Suppressor macrophage treated with lipopolysaccharide for 4 hours (primary cell): ENCODE data around the gene IL1R2.
"Not testable (repeated sequence)": the region's sequence is repeated elsewhere in the genome, so short reads cannot be mapped to it uniquely, and the experiment has no call there.

ENCODE experiments used
- DNase-seq: peaks from one replicate; pipeline ENCODE4 v3.0.0-alpha.2; 2020

IL1R2 gene

DNA sequence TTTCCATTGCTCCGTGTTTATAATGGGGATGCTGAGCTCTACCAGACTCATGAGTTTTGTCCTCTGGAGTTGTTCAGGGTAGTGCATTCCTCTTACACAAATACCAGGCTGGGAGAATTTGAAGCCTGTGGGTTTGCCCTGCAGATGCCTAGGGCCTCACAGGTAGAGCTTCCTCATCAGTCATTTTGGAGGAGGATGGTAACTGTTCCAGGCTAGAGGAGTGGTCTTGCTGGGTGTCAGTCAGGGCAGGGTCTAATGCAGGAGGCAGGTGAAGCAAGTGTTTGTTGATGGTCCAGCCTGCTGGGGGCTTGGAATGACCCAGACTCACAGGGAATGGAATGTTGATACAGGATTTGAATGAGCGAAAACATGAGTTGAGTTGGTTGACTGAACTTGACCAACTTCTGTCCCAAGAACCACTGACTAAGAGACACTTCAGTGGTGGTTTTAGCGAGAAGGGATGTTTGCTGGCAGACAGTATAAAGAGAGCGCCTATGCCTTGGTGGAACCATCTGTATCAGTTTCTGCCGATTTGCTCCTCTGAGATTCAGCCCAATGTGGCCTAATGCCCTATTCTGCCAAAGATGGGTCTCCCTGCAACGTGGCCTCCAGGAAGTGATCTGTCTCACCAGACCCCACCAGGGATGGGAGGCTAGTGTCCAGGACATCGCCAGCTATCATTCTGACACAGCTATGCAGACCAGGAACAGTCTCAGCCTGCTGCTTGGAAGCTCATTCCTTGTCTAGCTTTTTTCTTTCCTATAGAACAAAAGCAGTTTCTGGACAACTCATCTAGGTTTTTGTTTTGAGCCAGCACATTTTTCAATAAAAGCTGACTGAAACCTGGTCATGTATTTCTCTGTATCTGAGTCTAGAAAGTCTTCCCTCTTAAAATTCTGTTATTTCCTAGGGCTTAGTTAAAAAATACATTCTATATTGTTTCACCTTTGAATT lies 9.3 kb downstream of the IL1R2 start:
- no peak for DNase-seq

DNA sequence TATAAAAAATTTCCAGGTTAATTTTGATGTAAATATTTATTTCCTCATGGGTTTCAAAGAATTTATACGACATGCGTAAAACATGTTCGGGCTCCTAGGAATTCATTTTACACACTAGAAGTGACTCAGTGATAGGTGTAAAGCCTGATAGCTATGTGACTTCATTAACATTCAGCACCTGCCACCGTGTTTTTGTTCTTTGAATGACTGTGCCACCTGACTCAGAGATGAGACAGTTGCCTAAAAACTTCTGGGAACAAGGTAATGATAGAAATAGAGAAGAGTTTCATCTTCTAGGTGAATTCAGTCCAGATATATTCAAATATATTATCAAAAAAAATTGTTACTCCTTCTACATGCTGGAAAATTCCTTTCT lies 10.0 kb downstream of the IL1R2 start:
- no peak for DNase-seq

DNA sequence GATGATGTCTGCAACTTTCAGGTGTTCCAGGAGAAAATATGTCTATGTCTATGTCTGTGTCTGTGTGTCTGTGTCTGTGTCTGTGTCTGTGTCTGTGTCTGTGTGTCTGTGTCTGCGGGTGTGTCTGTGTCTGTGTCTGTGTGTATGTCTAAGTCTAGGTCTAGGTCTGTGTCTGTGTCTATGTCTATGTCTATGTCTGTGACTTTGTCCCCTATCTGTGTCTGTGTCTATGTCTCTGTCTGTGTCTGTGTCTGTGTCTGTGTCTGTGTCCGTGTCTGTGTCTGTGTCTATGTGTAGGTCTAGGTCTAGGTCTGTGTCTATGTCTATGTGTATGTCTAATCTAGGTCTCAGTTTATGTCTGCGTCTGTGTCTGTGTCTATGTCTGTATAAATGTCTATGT lies 10.5 kb downstream of the IL1R2 start:
- DNase-seq, result no peak

DNA sequence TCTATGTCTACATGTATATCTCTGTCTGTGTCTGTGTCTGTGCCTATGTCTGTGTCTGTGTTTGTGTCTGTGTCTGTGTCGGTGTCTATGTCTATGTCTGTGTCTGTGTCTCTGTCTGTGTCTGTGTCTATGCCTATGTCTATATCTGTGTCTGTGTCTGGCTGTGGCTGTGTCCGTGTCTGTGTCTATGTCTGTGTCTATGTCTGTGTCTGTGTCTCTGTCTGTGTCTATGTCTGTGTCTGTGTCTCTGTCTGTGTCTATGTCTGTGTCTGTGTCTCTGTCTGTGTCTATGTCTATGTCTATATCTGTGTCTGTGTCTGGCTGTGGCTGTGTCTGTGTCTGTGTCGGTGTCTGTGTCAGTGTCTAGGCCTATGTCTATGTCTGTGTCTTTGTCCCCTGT lies 11.1 kb downstream of the IL1R2 start:
- not testable (repeated sequence) for DNase-seq

DNA sequence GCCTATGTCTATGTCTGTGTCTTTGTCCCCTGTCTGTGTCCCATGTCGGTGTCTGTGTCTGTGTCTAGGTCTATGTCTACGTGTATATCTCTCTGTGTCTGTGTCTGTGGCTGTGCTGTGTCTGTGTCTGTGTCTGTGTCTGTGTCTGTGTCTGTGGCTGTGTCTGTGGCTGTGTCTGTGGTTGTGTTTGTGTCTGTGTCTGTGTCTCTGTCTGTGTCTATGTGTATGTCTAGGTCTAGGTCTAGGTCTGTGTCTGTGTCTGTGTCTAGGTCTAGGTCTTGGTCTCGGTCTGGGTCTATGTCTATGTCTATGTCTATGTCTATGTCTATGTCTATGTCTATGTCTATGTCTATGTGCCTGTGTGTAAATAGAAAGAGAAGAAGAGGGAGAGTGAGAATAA lies 11.9 kb downstream of the IL1R2 start:
- DNase-seq, result no peak

DNA sequence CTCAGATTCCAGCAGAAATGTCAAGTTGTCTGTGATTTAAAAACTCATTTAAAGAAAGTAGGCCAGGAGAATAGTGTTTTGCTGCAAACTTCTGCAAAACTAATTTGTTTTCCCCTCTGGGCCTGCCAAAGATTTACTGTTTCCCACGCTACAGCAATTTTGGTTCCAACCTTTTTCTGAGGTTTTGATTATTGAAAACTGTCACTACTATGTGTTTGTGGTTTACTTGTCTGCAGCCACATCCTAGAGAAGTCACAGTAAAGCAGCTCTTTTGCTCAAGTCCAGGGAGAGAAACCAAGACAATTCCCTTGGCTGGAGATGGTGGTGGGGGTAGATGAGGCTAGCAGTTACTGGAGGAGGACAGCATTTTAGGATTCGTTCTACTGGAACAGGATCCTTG lies 12.8 kb downstream of the IL1R2 start:
- DNase-seq, result no peak

DNA sequence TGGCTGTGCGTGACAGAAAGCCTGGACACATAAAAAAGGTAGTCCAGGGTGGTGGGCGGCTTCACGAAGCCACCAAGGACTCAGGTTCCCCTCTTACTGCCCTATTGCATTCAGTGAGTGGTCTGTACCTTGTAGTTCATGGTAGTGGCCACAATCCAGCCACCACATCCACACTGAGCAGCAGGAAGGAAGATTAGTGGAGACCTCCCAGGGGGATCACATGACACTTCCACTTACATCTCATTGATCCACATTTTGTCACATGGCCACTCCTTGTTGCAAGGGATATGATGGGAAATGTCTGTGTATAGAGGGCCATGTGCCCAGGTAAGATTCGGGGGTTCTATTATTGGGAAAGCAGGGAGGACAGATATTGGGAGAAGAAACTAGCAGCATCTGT lies 13.7 kb downstream of the IL1R2 start:
- no peak for DNase-seq

DNA sequence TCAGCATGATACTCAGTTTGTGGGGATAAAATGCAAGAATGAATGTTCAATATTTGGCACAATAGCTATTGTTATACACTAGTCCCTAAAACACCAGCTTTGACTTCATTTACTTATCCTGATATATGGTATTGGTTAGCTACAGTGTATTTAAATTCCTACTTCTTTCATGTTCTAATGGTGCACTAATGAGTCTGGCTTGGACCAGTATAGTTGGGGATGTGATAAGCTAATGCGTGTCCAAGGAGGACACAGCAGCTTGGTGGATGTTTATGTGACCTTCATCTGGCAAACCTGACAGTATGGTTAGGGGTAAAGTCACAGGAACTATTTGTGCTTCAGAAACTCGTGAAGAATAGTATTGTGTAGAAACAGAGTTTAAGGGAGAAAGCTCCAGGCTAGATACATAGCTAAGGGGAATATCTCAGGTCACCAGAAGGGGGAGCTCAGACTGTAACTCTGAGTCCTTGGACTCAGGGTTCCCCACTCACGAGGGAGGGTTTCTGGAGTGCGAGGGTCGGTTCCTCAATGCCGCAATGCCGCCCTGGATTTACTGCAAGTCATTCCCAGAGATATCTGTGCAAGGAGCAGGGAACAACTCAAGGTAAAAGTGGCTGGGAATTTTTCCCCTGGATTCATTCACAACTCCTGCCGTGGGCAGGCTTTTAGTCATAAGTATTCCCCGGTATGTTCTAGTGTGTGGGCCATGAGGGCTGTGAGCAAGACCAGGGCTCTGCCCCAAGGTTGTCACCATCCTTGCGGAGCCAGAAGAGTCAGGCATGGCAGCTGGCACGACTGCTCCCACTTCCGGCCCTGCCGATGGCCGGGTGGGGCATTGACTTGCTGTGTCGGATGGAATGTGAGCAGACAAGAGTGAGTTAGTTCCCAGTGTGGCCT lies 14.5 kb downstream of the IL1R2 start:
- peak; percentile 74 for DNase-seq

DNA sequence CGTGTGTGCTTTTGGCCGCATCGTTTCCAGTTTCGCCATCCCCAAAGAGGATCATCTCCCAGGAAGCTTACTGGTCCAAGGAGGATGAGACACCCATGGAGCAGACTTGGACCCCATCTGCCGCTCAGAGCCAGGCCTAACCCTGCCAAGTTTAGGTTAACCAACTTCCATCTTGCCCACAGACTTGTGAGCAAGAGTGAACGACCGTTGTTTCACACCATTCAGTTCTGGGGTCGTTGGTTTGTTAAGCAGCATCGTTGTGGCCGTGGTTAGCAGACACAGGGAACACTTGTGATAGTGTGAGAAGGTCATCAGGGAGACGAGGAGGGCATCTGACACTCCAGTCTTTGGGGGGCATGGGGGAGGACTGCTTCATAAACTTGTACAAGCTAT lies 15.1 kb downstream of the IL1R2 start:
- DNase-seq, result no peak

DNA sequence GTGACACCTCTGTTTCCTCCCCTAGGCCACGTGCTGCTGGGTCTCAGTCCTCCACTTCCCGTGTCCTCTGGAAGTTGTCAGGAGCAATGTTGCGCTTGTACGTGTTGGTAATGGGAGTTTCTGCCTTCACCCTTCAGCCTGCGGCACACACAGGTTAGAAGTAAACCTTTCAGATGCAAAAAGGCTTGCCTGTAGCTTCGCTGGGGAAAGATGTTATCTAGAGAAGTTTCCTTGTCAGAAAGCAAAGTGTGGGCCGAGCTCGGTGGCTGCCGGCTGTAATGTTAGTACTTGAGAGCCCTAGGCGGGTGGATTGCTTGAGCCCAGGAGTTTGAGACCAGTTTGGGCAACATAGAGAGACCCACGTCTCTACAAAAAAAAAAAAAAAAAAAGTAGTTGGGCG lies 16.7 kb downstream of the IL1R2 start:
- no peak for DNase-seq

DNA sequence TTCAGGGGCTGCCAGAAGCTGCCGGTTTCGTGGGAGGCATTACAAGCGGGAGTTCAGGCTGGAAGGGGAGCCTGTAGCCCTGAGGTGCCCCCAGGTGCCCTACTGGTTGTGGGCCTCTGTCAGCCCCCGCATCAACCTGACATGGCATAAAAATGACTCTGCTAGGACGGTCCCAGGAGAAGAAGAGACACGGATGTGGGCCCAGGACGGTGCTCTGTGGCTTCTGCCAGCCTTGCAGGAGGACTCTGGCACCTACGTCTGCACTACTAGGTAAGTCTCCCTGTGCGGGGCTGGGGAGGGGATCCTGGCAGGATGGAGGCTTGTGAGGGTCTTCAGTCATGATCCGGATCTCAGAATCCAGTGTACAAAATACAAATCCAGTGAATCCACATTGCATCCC lies 17.8 kb downstream of the IL1R2 start:
- DNase-seq, result no peak

DNA sequence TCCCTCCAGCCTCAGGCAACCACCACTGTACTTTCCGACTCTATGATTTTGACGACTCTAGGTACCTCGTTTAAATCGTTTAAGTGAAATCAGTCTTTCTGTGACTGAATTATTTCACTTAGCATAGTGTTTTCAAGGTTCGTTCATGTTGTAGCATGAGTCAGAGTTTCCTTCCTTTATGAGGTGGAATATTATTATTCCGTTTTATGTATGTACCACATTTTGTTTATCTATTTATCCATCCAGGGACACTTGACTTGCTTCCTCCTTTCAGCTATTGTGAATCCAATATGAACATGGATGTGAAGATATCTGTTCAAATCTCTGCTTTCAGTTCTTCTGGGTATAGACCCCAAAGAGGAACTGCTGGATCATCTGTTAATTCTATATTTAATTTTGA lies 19.1 kb downstream of the IL1R2 start:
- DNase-seq, result peak; percentile 71

DNA sequence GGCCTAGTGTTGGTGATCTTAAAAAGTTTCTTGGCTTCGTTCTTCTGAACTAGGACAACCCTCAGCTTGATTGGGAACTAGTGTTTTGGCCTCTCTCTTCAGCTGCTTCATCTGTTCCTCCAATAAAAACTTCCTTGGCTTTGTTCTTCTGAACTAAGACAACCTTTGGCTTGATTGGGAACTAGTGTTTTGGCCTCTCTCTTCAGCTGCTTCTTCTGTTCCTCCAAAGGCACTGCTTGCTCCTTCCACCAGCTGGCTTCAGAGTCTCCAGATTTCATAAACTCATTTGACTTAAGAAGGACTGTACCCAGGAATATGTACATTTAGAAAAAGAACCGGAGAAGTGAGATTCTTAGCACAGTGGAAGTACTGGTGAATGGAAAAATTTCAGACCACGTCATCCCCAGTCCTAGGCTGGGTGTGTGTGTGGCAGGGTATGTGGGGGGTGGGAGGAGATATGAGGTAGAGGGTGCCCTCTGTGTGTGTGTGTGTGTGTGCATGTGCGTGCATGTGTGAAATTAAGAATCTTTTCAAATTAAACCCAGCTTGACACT lies 20.4 kb downstream of the IL1R2 start:
- no peak for DNase-seq

DNA sequence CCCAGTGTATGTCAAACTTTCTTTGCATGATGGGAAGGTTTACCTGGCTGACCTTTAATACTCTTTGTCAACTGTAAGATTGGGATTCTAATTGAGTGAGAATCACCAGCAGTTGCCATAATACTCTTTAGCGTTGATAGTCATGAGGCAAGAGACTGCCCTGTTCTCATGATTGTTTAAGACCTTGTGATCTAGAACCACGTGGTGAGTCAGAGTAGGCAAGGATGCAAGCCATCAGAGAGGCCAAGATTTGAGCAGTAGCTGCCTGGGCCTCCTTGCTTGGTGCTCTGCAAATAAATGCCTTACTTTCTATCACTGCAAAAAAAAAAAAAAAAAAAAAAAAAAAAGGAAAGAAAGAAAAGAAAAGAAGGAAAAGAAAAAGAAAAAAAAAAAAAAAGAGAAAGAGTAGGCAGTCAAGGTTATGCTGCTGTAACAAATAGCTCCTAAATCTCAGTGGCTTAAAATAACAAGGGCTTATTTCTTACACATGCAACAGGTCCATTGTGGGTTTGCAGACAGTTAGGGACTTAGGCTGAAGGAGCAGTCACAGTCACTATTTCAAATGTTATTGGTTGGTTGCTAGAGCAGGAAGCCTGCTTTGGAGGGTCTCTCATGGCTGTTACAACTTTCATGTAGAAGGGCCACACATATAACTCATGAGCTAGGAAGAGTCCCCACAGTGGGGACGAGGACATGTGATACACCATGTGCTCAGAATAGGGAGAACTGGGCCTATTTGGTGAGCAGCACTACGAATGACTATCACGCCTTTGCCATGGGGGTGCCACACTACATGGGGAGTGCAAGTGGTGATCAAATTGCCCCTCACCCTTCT lies 21.7 kb downstream of the IL1R2 start:
- peak; percentile 63 for DNase-seq

DNA sequence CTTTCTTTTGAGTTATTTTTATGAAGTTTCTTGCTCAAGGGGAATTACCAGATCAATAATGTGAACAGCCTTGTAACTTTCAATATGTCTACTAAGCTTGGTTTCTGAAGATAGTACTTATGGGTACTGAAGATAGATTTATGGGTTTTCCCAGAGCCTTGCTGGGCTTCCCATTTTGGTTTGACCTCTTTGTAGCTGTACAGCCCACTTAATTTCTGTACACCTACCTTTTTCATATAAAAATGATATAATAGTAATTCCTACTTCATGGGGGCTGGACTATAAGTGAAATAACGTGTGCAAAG lies 22.2 kb downstream of the IL1R2 start:
- DNase-seq, result no peak

DNA sequence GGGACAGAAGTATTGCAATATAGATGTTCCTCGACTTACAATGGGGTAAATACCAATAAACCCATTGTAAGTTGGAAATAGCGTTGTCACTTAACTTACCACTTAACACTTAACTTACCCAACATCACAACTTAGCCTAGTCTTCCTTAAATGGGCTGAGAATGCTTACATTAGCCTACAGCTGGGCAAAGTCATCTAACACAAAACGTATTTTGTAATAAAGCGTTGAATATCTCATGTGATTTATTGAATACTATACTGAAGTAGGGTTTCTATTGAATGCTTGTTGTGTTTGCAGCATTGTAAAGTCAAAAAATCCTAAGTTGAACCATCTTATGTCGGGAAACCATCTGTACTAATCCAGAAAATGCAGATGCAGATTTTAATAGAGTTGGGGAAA lies 23.6 kb downstream of the IL1R2 start:
- DNase-seq, result no peak

DNA sequence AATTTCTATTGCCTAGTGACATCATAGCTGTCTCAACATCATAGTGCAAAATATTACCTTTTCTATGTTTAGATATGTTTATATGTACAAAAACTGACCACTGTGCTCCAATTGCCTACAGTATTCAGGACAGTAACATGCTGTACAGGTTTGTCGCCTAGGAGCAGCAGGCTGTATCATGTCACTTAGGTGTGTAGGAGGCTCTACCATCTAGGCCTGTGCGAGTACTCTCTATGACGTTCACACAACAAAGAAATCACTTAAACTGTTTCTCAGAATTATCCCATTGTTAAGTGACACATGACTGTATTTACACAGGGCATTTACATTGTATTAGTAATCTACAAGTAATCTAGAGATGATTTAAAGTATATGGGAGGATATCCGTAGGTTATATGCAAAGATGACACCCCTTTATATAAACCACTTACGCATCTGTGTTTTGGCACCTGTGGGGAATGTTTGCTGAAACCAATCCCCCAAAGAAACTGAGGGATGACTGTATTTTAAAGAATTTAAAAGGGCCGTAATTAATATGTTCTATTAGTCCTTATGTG lies 24.7 kb downstream of the IL1R2 start:
- no peak for DNase-seq

DNA sequence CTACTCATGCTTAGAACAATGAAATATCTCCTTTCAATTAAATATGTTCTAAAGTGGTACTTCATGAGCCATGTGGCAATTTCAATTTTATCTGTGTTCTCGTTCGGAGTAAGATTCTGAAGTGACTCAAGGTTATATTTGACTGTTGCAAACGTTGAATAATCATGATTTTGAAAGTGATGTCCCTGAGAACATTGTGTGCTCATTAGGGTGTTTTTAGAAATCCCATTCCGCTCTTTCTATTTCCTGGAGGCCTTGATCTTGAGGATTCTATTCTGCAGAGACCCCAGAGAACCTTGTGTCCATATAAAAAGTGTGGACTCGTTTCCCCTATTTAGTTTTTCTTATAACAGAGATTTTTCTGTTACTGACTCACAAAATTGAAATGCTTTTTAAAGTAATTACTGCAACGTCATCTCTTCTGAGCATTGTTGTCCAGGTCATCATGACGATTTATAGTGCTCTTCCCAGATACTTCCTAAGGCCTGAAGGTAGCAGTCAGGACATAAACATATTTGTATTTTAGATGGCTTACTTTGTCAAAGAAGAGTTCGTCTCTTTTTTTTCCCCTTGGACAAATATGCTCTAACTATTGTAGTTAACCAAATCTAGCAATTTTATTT lies 27.2 kb downstream of the IL1R2 start:
- no peak for DNase-seq

DNA sequence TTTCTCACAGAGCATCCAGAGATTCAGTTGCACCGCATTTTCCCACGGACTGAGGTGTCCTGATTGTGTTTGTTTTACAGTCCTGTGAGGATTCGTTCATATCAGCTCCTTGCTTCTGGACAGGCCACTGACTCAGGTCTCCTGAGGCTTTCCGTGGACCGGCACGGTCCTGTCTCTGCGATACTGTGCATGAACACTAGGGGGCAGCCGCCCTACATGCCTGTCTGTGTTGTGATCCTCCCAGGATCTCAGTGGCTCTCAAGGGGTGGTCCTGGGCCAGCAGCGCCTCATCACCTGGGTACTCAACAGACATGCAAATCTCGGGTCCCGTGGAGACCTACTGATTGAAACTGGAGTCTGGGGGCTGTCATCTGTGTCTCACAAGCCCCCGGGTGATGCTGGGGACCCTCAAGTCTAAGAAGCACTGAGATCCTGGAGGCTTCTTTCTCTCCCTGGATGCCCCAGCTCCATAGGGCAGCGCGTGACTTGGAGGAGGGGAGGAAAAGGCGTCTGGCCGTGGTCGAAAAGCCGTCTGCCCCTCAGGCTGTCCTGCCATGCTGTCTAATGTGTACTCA lies 28.9 kb downstream of the IL1R2 start:
- DNase-seq, result peak; percentile 88

DNA sequence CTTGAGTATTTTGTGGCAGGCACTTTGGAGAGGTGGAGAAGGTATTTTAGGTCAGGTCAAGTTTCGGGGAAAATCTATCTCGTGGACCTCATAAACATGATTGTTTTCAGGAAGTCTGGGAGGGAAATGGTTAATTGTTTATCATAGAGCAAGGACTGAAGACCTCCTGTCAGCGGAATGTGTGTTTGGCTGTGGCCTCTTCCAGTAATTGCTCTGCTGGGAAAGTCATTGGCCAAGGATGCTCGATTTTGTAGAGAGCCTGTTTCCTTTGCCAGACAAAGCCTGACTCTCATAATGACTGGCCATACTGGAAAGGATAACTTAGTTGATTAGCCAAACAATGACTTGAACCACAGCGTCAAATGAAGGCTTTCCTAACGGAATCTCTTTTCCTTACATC lies 30.0 kb downstream of the IL1R2 start:
- DNase-seq, result no peak

DNA sequence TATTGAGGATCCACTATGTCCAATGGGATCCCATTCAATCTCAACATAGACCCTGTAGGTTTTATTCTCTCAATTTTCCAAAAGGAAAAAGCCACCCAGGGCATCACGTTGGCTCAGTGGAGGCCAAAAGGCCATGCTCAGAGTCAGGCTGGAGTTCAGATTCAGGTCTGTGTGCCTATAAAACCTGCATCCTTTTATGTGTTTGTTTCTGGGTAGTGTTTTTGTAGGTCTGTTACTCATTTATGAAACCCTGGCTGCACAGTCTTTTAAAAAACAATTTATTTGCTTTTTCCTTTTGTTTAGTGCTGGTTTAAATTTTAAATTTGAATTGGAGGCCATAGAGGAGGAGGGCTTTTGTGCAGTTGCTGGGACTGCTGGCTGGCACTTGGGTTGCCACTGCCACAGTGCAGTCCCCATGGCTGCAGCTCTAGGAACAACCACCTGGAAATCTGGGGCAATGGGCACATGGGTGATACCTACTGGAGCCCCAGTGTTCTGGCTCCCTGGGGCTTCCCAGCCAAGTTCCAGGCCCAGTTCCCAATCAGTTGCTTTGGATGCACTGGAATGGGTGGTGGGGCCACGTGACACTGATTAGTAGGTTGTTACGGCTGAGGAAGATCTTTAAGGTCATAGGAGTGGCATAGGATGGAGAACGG lies 31.3 kb downstream of the IL1R2 start:
- DNase-seq, result no peak
